Effector memory CD4-positive, alpha-beta T cell (primary cell): ENCODE measurements around the gene NDST1.
A peak's percentile ranks its signal among the peaks of the same experiment; 100 is the strongest.

Experiments used
- DNase-seq, 3 donors: peaks; one replicate each; pipeline ENCODE4 v3.0.0-alpha.2; 2020
- H3K27ac ChIP-seq: 2 replicates; pipeline ENCODE4 v1.7.0; 2013; ENCODE audit warnings: mild to moderate bottlenecking, low read length, moderate library complexity; ENCODE audit not compliant: insufficient read depth, poor library complexity, severe bottlenecking
- H3K27me3 ChIP-seq: replicated peaks from 2 replicates; pipeline ENCODE4 v1.7.0; 2013; ENCODE audit warnings: mild to moderate bottlenecking, low read length; ENCODE audit not compliant: insufficient read depth, control insufficient read depth, poor library complexity, severe bottlenecking
- H3K36me3 ChIP-seq: 2 replicates; pipeline ENCODE4 v1.7.0; 2013; ENCODE audit warnings: mild to moderate bottlenecking, low read length, moderate library complexity; ENCODE audit not compliant: control insufficient read depth, insufficient read depth
- H3K4me1 ChIP-seq: 2 replicates; pipeline ENCODE4 v1.7.0; 2013; ENCODE audit warnings: low read length, mild to moderate bottlenecking; ENCODE audit not compliant: control insufficient read depth, insufficient read depth, poor library complexity, severe bottlenecking
- H3K4me3 ChIP-seq: 2 replicates; pipeline ENCODE4 v1.7.0; 2013; ENCODE audit warnings: low read length, low read depth, mild to moderate bottlenecking; ENCODE audit not compliant: insufficient read depth, poor library complexity, severe bottlenecking
- H3K9me3 ChIP-seq: 2 replicates; pipeline ENCODE4 v1.7.0; 2013; ENCODE audit warnings: mild to moderate bottlenecking, low read length, moderate library complexity; ENCODE audit not compliant: control insufficient read depth
- total RNA-seq, 3 donors: gene quantifications; one replicate each; lab custom pipeline; 2026; lab: John Stamatoyannopoulos, UW

The NDST1 gene
- total RNA-seq: 0 to 1.7 (median 0.87) reads per million in 3 donors

- Histone ChIP-seq H3K36me3 (no peaks in the 10 kb centered on the region), H3K27ac (no peak within 1 kb of the TSS), H3K4me1 (no peaks in the 10 kb centered on the region), H3K27me3 (no peaks in the 10 kb centered on the region), H3K4me3 (no peak within 1 kb of the TSS), H3K9me3 (no peaks in the 10 kb centered on the region)
- no peak for DNase-seq
Measured at GRCh38 chr5:150507474-150508276, at the start of gene NDST1. Gene NDST1, plus strand, starts transcription at chr5:150508131. Its CDS starts 13,124 bp downstream, at chr5:150521255.

DNA sequence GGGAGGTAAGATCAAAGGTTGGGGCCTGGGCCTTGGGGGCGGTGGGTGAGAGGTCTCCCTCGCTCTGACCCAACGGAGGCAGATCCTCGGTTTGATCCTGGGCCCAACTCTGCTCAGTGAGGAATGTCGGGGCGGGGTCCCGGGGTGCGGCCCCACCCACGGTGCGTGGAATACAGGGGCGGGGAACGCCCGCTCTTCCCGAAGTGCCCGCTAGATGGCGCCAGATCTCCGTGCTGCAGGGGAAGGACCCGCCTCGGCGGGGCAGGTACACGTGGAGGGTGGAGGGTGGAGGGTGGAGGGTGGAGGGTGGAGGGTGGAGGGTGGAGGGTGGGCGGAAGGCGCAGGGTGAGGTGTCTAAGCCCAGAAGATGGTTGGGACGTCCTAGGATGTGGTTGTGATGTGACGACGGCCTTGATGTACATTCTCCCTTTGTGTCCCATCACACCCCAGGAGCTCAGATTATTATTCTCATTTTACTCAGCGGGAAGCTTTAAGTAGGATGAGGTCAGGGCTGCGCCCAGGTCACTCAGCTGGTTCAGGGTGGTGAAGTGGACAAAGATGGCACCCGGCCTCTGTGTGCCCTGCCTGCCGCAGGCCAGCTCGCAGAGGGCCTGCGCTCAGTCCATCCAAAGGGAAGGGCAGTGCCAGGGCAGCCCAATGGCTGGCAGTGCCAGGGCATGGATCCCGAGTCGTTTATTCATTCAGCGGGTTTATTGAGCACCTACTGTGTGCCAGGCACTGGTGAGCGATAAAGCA is 49.0 kb upstream of the NDST1 start:
- Histone ChIP-seq H3K27me3 (no peaks in the 10 kb centered on the region), H3K36me3 (no peaks in the 10 kb centered on the region), H3K4me1 (peaks cover 6% of the 10 kb centered on the region), H3K27ac (no peak overlapping the region), H3K9me3 (no peaks in the 10 kb centered on the region), H3K4me3 (no peak overlapping the region)
- DNase-seq: peak; percentile 69 to 81 (median 77)

DNA sequence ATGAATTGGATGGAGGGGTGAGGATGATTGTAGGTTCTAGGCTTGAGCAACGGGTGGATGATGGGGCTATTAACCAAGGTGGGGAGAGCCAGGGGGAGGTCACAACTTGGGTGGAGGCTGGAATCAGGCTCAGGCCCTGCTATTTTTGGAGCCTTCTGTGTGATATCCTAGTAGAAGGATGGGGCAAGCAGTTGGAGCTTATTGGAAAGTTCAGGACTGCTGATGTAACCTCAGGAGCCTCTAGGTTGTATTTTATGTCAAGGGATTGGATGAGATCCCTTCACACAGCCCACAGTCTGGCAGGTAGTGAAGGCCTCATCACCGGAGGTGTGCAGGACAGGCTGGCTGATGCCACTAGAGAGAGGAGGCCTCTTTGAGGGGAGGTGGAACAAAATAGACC is 47.1 kb upstream of the NDST1 start:
- Histone ChIP-seq H3K36me3 (no peaks in the 10 kb centered on the region), H3K9me3 (no peaks in the 10 kb centered on the region), H3K27ac (no peak overlapping the region), H3K4me3 (no peak overlapping the region), H3K27me3 (no peaks in the 10 kb centered on the region), H3K4me1 (peaks cover 6% of the 10 kb centered on the region)
- no peak for DNase-seq

GRCh38 chr5:150461231-150461630 is 46.7 kb upstream of the NDST1 start:
- peaks cover 6% of the 10 kb centered on the region for H3K4me1 ChIP-seq

DNA sequence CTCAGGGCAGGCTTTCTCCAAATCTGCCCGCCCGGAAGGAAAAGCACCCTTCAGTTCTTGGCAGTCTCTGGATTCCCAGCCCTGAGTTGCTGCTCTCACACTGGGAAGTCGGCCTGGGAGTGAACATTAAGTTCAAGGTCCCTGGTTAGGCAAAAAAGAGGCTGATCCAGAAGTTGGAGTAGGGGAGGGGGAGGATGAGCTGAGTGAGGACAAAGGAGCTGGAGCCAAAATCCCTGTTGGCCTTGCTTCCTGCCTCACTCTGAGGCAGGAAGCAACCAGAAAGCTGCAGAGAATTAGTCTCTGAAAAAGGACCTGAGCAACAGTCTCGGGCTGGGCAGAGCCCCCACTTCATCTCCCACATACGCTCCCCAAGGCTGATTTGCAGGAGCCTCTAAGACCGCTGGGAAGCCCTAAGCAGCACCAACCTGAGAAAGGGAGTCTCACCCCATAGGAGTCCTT is 43.3 kb upstream of the NDST1 start:
- Histone ChIP-seq H3K4me3 (no peak overlapping the region), H3K36me3 (no peaks in the 10 kb centered on the region), H3K27me3 (no peaks in the 10 kb centered on the region), H3K9me3 (no peaks in the 10 kb centered on the region), H3K4me1 (no peaks in the 10 kb centered on the region), H3K27ac (no peak overlapping the region)
- no peak for DNase-seq

More at GRCh38 chr5:150461231-150461630, 46.7 kb upstream of the NDST1 start:
- Histone ChIP-seq H3K36me3 (no peaks in the 10 kb centered on the region), H3K27ac (no peak overlapping the region), H3K27me3 (no peaks in the 10 kb centered on the region), H3K4me3 (no peak overlapping the region), H3K9me3 (no peaks in the 10 kb centered on the region)
- DNase-seq: no peak

GRCh38 chr5:150465927-150466326 is 42.0 kb upstream of the NDST1 start:
- Histone ChIP-seq H3K27ac (no peak overlapping the region), H3K36me3 (no peaks in the 10 kb centered on the region), H3K4me3 (no peak overlapping the region), H3K9me3 (no peaks in the 10 kb centered on the region), H3K4me1 (no peaks in the 10 kb centered on the region), H3K27me3 (no peaks in the 10 kb centered on the region)
- no peak for DNase-seq

DNA sequence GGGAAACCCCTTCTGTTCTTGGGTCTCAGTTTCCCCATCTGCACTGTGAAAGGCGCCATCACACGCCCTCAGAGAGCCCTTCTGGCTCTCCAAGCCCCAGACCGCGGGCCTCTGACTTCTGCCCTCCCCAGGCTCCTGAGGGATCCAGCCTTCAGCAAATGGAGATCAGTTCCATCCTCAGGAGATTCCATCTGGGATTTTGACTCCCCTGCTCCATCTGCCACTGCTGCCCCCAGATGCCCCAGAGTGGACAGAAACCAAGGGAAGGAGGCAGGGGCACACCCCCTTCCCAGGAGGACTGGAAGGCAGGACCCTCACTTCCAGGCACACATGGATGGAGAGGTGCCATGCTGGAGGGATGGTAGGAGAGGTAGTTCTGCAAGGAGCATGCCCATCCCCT is 39.7 kb upstream of the NDST1 start:
- Histone ChIP-seq H3K27me3 (no peaks in the 10 kb centered on the region), H3K27ac (no peak overlapping the region), H3K36me3 (no peaks in the 10 kb centered on the region), H3K4me1 (no peaks in the 10 kb centered on the region), H3K4me3 (no peak overlapping the region), H3K9me3 (no peaks in the 10 kb centered on the region)
- no peak for DNase-seq

DNA sequence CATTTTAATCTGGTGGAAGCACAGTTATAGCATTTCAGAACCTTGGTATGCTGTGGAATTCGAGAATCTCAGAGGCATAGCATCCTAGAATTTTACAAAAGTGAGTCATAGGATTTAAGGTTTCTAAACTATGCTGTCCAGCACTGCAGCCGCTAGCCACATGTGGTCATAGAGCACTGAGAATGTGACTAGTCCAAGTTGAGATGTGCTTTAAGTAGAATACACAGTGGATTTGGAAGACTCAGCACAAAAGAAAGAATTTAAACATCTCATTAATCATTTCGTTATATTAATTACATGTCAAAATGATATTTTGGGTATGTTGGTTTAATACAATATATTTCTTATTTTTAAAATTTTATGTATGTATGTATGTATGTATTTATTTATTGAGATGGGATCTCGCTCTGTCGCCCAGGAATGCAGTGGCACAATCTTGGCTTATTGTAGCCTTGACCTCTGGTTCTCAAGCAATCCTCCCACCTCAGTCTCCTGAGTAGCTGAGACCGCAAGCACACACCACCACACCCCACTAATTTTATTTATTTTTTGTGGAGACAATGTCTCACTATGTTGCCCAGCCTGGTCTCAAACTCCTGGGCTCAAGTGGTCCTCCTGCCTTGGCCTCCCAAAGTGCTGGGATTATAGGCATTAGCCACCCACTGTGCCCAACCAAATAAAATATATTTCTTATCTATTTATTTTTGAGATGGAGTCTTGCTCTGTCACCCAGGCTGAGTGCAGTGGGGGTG is 38.0 kb upstream of the NDST1 start:
- no peaks in the 10 kb centered on the region for H3K36me3 ChIP-seq
- H3K4me3 ChIP-seq: no peak overlapping the region
- DNase-seq: no peak
- H3K4me1 ChIP-seq: no peaks in the 10 kb centered on the region
- no peaks in the 10 kb centered on the region for H3K9me3 ChIP-seq
- no peak overlapping the region for H3K27ac ChIP-seq
- H3K27me3 ChIP-seq: no peaks in the 10 kb centered on the region

GRCh38 chr5:150473673-150474358 is 34.1 kb upstream of the NDST1 start:
- Histone ChIP-seq H3K27ac (no peak overlapping the region), H3K4me1 (no peaks in the 10 kb centered on the region)
- DNase-seq: no peak

More at GRCh38 chr5:150473673-150474358, 34.1 kb upstream of the NDST1 start:
- Histone ChIP-seq H3K36me3 (no peaks in the 10 kb centered on the region), H3K9me3 (no peaks in the 10 kb centered on the region), H3K27me3 (no peaks in the 10 kb centered on the region), H3K4me3 (no peak overlapping the region)
